MV-4-11 (cell line): ENCODE results near the gene SLC29A4.
A peak's percentile ranks its signal among the peaks of the same experiment; 100 is the strongest.
"Not testable (repeated sequence)": the region's sequence is repeated elsewhere in the genome, so short reads cannot be mapped to it uniquely, and the experiment has no call there.

Experiments used
- DNase-seq: peaks from one replicate; lab custom pipeline; 2025; lab: John Stamatoyannopoulos, UW

Gene SLC29A4

DNA sequence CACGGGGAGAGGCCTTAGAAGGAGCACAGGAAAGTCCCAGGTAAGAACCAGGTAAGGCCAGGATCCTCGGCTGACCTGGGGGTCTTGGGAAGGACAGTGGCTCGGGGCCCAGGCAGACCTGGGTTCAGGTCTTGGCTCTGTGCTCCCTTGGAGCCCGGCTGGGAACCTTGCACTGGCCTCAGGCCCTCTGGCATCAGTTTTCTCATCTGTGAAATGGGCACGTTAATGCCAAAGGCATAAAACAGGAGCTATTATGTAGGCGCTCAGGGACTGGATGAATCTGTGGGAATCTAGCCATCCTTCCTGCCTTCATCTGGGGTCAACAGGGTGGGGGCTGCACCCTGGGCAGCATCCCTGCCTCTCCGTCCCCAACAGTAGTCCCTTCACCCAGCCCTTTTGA is 8.3 kb upstream of the SLC29A4 start:
- DNase-seq: no peak

- DNase-seq: not testable (repeated sequence)
Observed at GRCh38 chr7:5274985-5275431, 7.7 kb upstream of the SLC29A4 start.

DNA sequence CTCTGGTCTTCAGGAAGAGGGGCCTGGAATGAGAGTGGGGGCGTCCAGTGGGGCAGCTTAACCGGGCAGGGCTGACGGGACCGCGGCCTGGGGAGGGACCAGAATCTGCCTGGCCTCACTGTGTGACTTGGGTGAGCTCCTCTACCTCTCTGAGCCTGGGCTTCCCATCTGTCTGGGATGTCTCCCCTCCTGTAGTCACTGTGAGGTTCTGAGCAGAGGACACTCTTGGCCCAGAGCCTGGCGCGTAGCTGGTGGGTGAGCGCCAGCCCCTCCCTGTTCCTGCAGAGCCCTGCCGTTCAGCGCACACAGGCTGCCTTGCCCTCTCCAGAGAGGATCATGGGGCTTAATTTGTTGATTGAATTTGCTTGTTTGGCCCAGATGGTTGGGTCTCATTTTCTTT is 7.2 kb upstream of the SLC29A4 start:
- DNase-seq: not testable (repeated sequence)

DNA sequence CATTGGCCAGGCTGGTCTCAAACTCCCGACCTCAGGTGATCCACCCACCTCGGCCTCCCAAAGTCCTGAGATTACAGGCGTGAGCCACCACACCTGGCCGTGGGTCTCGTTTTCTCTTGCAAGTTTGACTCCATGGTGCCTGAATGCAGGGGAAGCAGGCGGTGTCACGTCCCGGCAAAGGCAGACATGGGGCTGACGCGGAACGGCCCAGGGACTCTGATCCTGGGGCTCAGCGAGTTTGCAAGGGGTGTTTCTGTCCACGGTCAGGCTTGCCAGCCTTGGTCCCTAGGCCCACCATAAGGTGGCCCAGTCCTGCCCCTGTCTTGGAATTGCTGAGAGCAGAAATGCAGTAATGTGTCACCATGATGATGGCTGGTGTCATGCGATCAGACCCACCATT is 6.6 kb upstream of the SLC29A4 start:
- DNase-seq: not testable (repeated sequence)

GRCh38 chr7:5276611-5277010 is 6.1 kb upstream of the SLC29A4 start:
- DNase-seq: no peak

- DNase-seq: no peak
Observed at GRCh38 chr7:5278766-5279165, 4.0 kb upstream of the SLC29A4 start.

DNA sequence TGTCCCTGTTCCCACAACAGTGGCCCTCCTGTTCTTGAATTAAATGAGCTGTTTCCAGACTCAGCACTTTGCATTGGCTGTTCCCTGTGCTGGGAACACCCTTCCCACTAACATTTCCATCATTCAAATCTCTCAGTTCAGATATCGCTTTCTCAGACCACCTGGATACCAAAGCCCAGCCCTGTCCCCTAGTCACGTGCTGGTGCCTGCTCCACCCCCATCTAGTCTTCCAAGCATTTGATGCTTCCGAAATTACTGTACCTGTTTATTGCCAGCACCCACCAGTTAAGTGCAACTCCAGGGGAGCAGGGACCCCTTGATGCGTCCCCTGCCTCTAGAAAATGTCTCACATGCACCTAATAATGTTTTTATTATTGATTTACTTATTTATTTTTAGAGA is 3.0 kb upstream of the SLC29A4 start:
- no peak for DNase-seq

GRCh38 chr7:5281598-5282500 is 894 bp upstream of the SLC29A4 start:
- not testable (repeated sequence) for DNase-seq

DNA sequence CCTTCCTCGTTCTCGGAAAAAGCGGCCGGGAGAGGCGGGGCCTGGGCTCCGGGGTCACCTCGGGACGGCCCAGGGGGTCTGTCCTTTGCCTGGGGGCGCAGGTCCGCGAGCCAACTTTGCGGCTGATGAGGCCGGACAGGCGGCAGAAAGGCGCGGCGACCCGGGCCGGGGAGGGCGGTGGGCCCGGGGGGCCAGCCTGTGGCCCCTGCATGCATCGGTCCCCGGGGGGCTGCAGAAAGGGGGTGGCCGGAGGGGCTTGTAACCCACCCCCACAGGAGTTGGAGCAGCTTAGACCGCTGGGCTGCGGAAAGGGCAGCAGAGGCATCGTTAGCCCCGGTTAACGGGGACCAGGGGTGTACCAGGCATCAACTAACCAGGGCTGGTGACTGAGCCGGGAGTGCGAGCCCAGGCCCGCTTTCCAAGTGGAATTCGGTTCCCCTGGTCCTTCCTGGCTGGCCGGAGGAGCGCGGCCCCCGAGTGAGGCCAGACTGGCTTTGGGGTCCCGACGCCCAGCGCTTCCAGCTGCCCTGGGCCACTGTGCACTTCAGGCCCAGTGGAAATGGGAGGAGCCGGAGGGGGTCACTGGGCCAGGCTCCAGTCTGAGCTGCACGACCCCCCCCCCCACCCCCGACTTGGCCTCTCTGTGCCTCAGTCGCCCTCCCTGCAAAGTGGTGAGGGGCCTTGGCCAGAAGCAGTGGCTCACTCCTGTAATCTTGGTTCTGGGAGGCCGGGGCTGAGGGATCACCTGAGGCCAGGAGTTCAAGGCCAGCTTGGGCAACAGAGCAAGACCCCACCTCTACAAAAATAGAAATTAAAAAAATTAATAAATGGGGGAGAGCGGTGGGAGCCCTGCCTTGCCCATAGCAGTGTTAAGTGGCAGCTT is 919 bp downstream of the SLC29A4 start:
- DNase-seq: no peak

DNA sequence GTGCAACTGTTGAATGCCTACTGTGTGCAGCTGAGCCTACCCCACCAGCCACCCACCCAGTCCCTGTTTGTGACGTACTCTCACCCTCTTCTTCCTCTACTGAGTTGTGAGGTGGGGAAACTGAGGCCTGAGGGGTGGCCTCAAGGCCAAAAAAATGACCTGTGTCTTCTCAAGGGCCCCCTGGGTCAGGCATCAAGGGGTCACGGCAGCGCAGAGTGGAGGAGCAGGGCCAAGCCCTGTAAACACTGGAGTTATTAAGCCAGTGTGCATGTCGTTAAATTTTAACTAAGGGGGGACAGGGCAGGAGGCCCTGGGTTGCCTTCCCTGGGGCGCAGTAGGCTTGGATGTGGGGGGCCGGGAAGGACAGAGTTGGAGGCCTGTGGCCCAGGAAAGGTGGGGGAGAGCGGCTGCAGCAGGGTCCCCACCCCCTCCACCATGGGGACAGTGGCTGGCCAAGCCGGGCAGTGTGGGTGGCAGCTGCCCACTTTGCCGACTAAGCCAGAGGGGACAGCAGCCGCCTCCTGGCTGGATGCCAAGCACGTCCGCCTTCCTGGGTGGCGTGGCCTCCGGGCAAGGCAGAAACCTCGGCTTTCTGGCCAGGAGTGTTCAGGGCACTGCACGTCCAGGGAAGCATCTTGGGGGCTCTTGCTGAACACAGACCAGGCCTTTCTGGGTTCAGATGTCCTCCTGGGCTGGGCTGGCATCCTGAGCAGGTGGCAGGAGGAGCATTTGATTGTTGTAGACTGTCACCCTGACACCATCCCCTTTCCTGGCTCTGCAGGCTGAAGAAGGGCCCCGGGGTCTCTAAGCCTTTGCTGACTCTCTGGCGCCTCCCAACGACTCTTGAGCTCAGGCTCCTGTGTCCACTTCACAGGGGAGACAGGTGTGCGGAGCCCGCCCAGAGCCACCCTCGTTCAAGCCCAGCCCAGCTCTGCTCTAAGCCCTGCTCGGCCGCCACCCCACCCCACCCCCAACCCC is 1.9 kb downstream of the SLC29A4 start:
- DNase-seq: peak; percentile 4

DNA sequence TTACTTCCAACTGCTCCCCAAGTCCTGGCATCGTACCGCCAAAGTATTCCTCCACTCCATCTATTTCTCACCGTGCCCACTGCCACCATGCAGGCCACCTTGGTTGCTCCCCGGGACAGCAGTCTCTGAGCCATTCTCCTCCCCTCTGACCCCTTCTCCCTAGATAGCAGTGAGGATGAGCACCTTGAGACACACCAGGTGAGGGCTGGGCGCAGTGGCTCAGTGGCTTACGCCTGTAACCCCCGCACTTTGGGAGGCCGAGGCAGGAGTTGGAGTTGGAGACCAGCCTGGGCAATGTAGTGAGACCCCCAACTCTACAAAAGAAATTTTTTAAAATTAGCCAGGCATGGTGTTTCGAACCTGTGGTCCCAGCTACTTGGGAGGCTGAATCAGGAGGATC is 4.2 kb downstream of the SLC29A4 start:
- no peak for DNase-seq

DNA sequence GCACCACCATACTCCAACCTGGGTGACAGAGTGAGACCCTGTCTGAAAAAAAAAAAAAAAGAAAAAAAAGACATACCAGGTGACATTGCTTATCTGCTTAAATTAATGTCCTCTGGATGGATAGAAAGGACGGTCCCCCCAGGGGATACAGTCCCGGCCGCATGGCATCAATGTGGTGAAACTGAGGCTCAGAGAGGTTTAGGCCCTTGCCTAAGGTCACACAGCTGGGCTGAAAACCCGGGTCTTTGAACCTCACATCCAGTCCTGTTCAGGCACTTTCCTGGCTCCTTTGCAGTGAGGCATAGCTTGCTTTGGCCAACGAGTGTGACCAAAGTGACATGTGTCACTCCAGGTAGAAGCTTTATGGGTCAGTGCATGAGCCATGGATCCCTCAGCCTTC is 4.6 kb downstream of the SLC29A4 start:
- DNase-seq: not testable (repeated sequence)

DNA sequence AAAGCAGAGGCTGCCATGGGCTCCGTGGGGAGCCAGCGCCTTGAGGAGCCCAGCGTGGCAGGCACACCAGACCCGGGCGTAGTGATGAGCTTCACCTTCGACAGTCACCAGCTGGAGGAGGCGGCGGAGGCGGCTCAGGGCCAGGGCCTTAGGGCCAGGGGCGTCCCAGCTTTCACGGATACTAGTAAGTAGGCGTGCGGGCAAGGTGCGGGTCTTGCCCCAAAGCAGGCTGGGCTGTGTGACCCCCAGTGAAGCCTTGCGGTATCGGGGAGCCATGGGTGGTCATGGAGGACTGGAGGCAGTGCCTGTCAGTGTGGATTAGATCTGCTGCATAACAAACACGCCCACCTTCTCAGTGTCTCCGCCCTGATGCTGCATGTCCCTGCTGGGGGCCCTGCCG is 5.1 kb downstream of the SLC29A4 start:
- no peak for DNase-seq

GRCh38 chr7:5288560-5288959 is 5.8 kb downstream of the SLC29A4 start:
- DNase-seq: not testable (repeated sequence)

DNA sequence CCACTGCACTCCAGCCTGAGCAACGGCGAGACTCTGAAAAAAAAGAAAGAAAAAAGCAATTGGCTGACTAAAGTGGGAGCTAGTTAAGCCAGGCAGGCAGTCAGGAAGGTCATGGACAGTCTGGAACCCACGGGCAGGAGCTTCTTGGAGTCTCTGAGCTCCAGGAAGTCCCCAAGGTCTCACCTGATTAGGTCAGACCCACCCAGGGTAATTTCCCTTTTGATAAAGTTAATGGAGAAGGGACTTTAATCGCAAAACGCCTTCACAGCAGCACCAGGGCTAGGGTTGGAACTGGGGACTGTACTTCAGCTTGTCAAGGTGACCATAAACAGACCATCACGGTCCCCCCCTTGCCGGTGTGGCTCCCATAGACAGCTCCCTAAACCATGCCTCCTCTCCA is 6.6 kb downstream of the SLC29A4 start:
- no peak for DNase-seq

DNA sequence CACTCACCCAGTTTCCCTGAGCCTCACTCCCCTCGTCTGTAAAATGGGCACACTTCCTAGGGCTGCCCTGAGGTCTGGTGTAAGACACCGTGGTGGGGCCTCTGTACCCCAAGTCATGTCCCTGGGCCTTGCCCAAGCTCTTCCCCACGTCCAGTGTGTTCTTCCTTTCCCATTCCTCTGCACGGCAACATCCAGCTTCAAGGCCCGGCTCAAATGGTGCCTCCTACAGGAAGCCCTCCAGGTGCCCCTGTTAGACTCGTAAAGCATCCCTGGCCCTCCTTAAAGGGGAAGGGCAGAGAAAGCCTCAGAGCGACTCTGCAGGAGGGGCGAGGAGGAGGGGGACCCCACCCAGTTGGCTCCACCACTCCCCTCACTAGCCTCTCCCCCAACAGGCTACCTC is 8.6 kb downstream of the SLC29A4 start:
- no peak for DNase-seq

DNA sequence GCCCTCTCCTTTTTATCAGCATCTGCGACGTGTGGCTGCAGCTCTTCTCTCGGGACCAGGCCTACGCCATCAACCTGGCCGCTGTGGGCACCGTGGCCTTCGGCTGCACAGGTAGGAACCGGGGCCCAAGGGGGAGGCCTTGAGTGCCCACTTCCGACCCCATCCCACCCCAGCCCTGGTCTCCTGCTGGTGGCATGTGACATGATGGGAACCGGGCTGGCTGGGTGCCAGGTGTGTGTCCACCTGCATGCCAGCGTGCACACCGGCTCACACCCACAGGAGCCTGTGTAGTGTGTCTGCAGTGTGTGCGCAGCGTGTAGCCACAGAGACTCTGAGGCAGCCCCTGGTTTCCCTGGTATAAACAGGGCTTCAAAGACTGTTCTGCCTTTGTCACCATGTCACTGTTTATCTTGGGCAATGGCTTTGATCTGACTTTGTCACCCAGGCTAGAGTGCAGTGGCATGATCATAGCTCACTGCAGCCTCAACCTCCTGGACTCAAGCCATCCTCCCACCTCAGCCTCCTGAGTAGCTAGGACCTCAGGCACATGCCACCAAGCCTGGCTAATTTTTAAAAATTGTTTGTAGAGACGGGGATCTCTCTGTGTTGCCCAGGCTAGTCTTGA is 9.1 kb downstream of the SLC29A4 start:
- not testable (repeated sequence) for DNase-seq

- no peak for DNase-seq
Observed at GRCh38 chr7:5294169-5294987, 11.6 kb downstream of the SLC29A4 start.

DNA sequence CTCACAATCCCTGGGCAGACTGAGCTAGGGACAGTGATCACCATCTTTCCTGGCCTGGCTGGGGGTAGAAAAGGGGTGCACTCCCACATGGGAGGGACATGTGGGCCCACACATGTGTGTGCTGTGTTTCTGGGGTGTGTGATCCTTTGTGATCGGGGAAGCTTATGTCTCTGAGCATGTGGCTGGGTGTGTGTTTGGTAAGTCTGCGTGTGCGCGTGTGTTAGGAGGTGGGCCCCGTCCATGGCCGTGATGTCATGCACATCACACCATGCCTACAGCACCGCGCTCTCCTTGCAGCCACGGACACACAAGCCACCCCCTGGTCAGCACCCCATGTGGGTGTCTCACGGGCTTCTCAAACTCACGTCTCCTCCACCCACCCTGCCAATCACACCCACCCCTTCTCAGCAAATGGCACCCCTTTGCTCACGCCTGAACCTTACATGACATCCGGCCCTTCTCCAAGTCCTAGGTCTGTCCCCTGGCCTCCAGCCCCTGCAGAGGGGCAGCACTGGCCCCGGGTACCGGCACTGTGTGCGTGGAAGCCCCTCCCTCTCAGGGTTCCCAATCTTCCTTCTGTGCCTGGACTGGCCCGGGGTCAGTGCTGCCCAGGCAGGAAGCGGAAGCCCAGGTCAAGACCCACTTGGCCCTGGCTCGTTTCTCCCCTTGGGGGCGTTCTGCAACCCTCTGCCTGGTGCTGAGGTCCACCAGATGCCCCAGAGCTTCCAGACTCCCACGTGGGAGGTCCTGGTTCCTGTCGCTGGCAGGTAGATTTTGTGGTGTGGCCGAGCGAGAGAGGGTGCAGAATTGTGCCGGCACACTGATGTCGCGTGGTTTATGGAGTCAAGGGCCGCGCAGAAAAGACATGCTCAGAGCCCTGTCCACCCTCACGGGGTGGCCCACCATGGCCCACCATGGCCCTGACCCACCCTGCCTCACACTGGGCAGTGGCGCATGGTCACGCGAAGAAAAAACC is 12.6 kb downstream of the SLC29A4 start:
- no peak for DNase-seq
